IPS DF 19.7 (cell line): ENCODE data around the gene FLNA.
"Not testable (repeated sequence)": the region's sequence is repeated elsewhere in the genome, so short reads cannot be mapped to it uniquely, and the experiment has no call there.

Experiments
- DNase-seq: peaks from one replicate; pipeline ENCODE4 v3.0.0-alpha.2; 2013; ENCODE audit warnings: low read depth, low spot score

FLNA gene

GRCh38 chrX:154358829-154359228 is 15.6 kb downstream of the FLNA start:
- DNase-seq = no peak

- no peak for DNase-seq
These were observed 16.4 kb downstream of the FLNA start for GRCh38 chrX:154358011-154358410.

- DNase-seq = no peak
These were observed 17.2 kb downstream of the FLNA start for GRCh38 chrX:154357205-154357604.

GRCh38 chrX:154356596-154356995 is 17.8 kb downstream of the FLNA start:
- DNase-seq = no peak

- no peak for DNase-seq
These were observed 18.7 kb downstream of the FLNA start for GRCh38 chrX:154355776-154356140.

- no peak for DNase-seq
These were observed 19.2 kb downstream of the FLNA start for GRCh38 chrX:154355094-154355775.

GRCh38 chrX:154354516-154354915 is 19.9 kb downstream of the FLNA start:
- no peak for DNase-seq

- no peak for DNase-seq
These were observed 20.4 kb downstream of the FLNA start for GRCh38 chrX:154354013-154354412.

- no peak for DNase-seq
These were observed 21.1 kb downstream of the FLNA start for GRCh38 chrX:154353172-154353843.

GRCh38 chrX:154352466-154352865 is 22.0 kb downstream of the FLNA start:
- no peak for DNase-seq

- no peak for DNase-seq
These were observed 22.4 kb downstream of the FLNA start for GRCh38 chrX:154352012-154352401.

GRCh38 chrX:154351183-154352011 is 23.0 kb downstream of the FLNA start:
- DNase-seq = no peak

- no peak for DNase-seq
These were observed 23.8 kb downstream of the FLNA start for GRCh38 chrX:154350429-154351182.

- DNase-seq = no peak
These were observed 24.5 kb downstream of the FLNA start for GRCh38 chrX:154349979-154350378.

GRCh38 chrX:154349359-154349935 is 25.0 kb downstream of the FLNA start:
- DNase-seq = no peak

- DNase-seq = no peak
These were observed 25.6 kb downstream of the FLNA start for GRCh38 chrX:154348646-154349358.

GRCh38 chrX:154348114-154348531 is 26.3 kb downstream of the FLNA start:
- no peak for DNase-seq

- DNase-seq = not testable (repeated sequence)
These were observed 30.8 kb downstream of the FLNA start for GRCh38 chrX:154343620-154344019.

GRCh38 chrX:154343063-154343462 is 31.4 kb downstream of the FLNA start:
- DNase-seq = not testable (repeated sequence)

GRCh38 chrX:154341399-154342298 is 32.8 kb downstream of the FLNA start:
- not testable (repeated sequence) for DNase-seq
